Mesangial cell (primary cell): ENCODE data around the gene DYRK1A. TPM values are rescaled to one million over a fixed set of nuclear protein-coding genes. Genes with fewer than 3 reads are reported as not detected.

Experiments used
- total RNA-seq: library from RNA; depleted of rRNA; stranded (reverse); fragments of >200 nt; gene quantifications from 2 replicates; pipeline ENCODE4 v1.2.3, GENCODE V29; 2015

Gene DYRK1A
- total RNA-seq = 26.9 and 35.2 TPM in 2 replicates

DNA sequence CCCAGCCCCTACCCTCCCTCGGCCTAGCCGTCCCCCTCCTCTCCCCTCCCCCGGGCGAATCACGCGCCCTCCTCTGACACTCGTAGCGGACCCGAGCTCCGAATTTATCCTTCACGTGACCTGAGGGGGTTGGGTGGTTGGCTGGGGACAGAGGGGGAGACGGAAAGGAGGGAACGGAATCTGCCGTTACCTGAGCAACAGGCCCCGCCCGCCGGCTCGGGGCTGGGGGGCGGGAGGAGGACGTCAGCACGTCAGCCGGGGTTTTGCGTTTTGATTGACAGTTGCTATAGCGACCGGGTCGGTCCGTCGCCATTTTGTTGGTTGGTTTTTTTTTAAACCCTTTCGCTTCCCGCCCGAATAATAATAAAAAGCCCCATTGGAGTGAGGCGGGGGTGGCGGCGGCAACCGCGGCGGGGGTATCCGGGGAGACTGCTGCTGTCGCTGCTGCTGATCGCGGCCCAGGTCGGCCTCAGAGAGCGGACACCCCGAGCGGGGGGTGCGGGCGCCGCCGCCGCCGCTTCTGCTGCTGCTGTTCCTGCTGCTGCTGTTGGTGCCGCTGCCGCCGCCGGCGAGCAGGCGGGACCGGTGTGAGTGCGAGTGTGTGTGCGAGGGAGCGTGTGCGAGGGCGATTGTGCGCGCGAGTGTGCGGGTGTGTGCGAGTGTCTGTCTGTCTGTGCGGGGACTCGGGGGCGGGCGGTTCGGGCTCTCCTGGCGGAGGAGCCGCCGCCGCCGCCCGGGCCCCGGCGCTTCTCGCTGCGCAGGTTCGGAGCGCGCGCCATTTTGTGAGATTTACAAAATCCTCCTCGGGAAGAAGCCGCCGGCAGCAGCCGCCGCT, at the start of gene DYRK1A:
Gene DYRK1A (plus strand): TSS at position 292 of the 835 bp plus-strand sequence. CDS start 53,602 bp downstream, outside the sequence.

Other genes with a start within 250 kb of the DYRK1A start
- gene VPS26C, start 99.4 kb upstream of the DYRK1A start, total RNA-seq = 38.0 and 49.4 TPM in 2 replicates